ENCODE measurements around the gene PTP4A1. TPM values are rescaled to one million over a fixed set of nuclear protein-coding genes. Genes with fewer than 3 reads are reported as not detected.

PTP4A1 gene
- polyA plus RNA-seq, 2 donors, result 16.0 to 30.9 TPM

GRCh38 chr6:63565727-63566596 lies 6.3 kb upstream of the PTP4A1 start:
- WGBS, 2 donors, result 57 to 61% methylated on average over 4 of the region's 4 CpGs
- H3K4me1 ChIP-seq (ENCODE audit: control insufficient read depth in 2 of 2, insufficient read depth in 2 of 2, low read length in 1 of 2), result no peaks in the 10 kb centered on the region
- H3K27ac ChIP-seq (ENCODE audit: low read depth in 2 of 2, low read length in 1 of 2), result no peak overlapping the region

GRCh38 chr6:63567966-63568365 lies 4.3 kb upstream of the PTP4A1 start:
- H3K27ac ChIP-seq (ENCODE audit: low read depth in 2 of 2, low read length in 1 of 2), result no peak overlapping the region

More at GRCh38 chr6:63565727-63566596, 6.3 kb upstream of the PTP4A1 start:
- H3K9me3 ChIP-seq (ENCODE audit: control insufficient read depth in 2 of 2, insufficient read depth in 1 of 2, low read depth in 1 of 2, low read length in 1 of 2), result no peaks in the 10 kb centered on the region
- H3K36me3 ChIP-seq (ENCODE audit: control insufficient read depth in 2 of 2, insufficient read depth in 2 of 2, low read length in 1 of 2), result no peaks in the 10 kb centered on the region
- no peaks in the 10 kb centered on the region for H3K27me3 ChIP-seq (ENCODE audit: control insufficient read depth in 1 of 2, insufficient read depth in 2 of 2, low read length in 2 of 2)
- H3K4me3 ChIP-seq (ENCODE audit: low read depth in 1 of 2, low read length in 2 of 2), result no peak overlapping the region

GRCh38 chr6:63571361-63572043 lies 778 bp upstream of the PTP4A1 start:
- Histone ChIP-seq H3K9me3 (ENCODE audit: control insufficient read depth in 2 of 2, insufficient read depth in 1 of 2, low read depth in 1 of 2, low read length in 1 of 2) (no peaks in the 10 kb centered on the region), H3K36me3 (ENCODE audit: control insufficient read depth in 2 of 2, insufficient read depth in 2 of 2, low read length in 1 of 2) (no peaks in the 10 kb centered on the region), H3K4me1 (ENCODE audit: control insufficient read depth in 2 of 2, insufficient read depth in 2 of 2, low read length in 1 of 2) (no peaks in the 10 kb centered on the region), H3K27ac (ENCODE audit: low read depth in 2 of 2, low read length in 1 of 2) (peak overlapping the region; percentile 89 to 99), H3K27me3 (ENCODE audit: control insufficient read depth in 1 of 2, insufficient read depth in 2 of 2, low read length in 2 of 2) (no peaks in the 10 kb centered on the region), H3K4me3 (ENCODE audit: low read depth in 1 of 2, low read length in 2 of 2) (peak overlapping the region; percentile 58 to 94)
- WGBS, 2 donors, result 15 to 17% methylated on average over 20 of the region's 20 CpGs

More at GRCh38 chr6:63567966-63568365, 4.3 kb upstream of the PTP4A1 start:
- Histone ChIP-seq H3K9me3 (ENCODE audit: control insufficient read depth in 2 of 2, insufficient read depth in 1 of 2, low read depth in 1 of 2, low read length in 1 of 2) (no peaks in the 10 kb centered on the region), H3K4me1 (ENCODE audit: control insufficient read depth in 2 of 2, insufficient read depth in 2 of 2, low read length in 1 of 2) (no peaks in the 10 kb centered on the region), H3K36me3 (ENCODE audit: control insufficient read depth in 2 of 2, insufficient read depth in 2 of 2, low read length in 1 of 2) (no peaks in the 10 kb centered on the region), H3K4me3 (ENCODE audit: low read depth in 1 of 2, low read length in 2 of 2) (no peak overlapping the region), H3K27me3 (ENCODE audit: control insufficient read depth in 1 of 2, insufficient read depth in 2 of 2, low read length in 2 of 2) (no peaks in the 10 kb centered on the region)
- WGBS, 2 donors, result 61 to 91% methylated on average over 1 of the region's 1 CpG

GRCh38 chr6:63572747-63573075 lies 431 bp downstream of the PTP4A1 start:
- Histone ChIP-seq H3K27ac (ENCODE audit: low read depth in 2 of 2, low read length in 1 of 2) (peak overlapping the region; percentile 99 to 100), H3K4me3 (ENCODE audit: low read depth in 1 of 2, low read length in 2 of 2) (peak overlapping the region; percentile 94 to 99), H3K36me3 (ENCODE audit: control insufficient read depth in 2 of 2, insufficient read depth in 2 of 2, low read length in 1 of 2) (no peaks in the 10 kb centered on the region), H3K27me3 (ENCODE audit: control insufficient read depth in 1 of 2, insufficient read depth in 2 of 2, low read length in 2 of 2) (no peaks in the 10 kb centered on the region), H3K9me3 (ENCODE audit: control insufficient read depth in 2 of 2, insufficient read depth in 1 of 2, low read depth in 1 of 2, low read length in 1 of 2) (no peaks in the 10 kb centered on the region), H3K4me1 (ENCODE audit: control insufficient read depth in 2 of 2, insufficient read depth in 2 of 2, low read length in 1 of 2) (no peaks in the 10 kb centered on the region)
- WGBS, 2 donors, result 0 to 1% methylated on average over 38 to 42 of the region's 42 CpGs

- 0 to 1% methylated on average over 83 to 86 of the region's 86 CpGs for WGBS, 2 donors
These were observed 1.0 kb downstream of the PTP4A1 start for GRCh38 chr6:63573076-63573898.

GRCh38 chr6:63573899-63574553 lies 1.7 kb downstream of the PTP4A1 start:
- Histone ChIP-seq H3K36me3 (ENCODE audit: control insufficient read depth in 2 of 2, insufficient read depth in 2 of 2, low read length in 1 of 2) (no peaks in the 10 kb centered on the region), H3K9me3 (ENCODE audit: control insufficient read depth in 2 of 2, insufficient read depth in 1 of 2, low read depth in 1 of 2, low read length in 1 of 2) (no peaks in the 10 kb centered on the region), H3K27ac (ENCODE audit: low read depth in 2 of 2, low read length in 1 of 2) (peak overlapping the region; percentile 99 to 100), H3K4me1 (ENCODE audit: control insufficient read depth in 2 of 2, insufficient read depth in 2 of 2, low read length in 1 of 2) (no peaks in the 10 kb centered on the region), H3K4me3 (ENCODE audit: low read depth in 1 of 2, low read length in 2 of 2) (peak overlapping the region; percentile 94 to 99), H3K27me3 (ENCODE audit: control insufficient read depth in 1 of 2, insufficient read depth in 2 of 2, low read length in 2 of 2) (no peaks in the 10 kb centered on the region)
- 13 to 16% methylated on average over 10 of the region's 10 CpGs for WGBS, 2 donors

More at GRCh38 chr6:63573076-63573898, 1.0 kb downstream of the PTP4A1 start:
- Histone ChIP-seq H3K36me3 (ENCODE audit: control insufficient read depth in 2 of 2, insufficient read depth in 2 of 2, low read length in 1 of 2) (no peaks in the 10 kb centered on the region), H3K4me1 (ENCODE audit: control insufficient read depth in 2 of 2, insufficient read depth in 2 of 2, low read length in 1 of 2) (no peaks in the 10 kb centered on the region), H3K27me3 (ENCODE audit: control insufficient read depth in 1 of 2, insufficient read depth in 2 of 2, low read length in 2 of 2) (no peaks in the 10 kb centered on the region), H3K27ac (ENCODE audit: low read depth in 2 of 2, low read length in 1 of 2) (peak overlapping the region; percentile 99 to 100), H3K9me3 (ENCODE audit: control insufficient read depth in 2 of 2, insufficient read depth in 1 of 2, low read depth in 1 of 2, low read length in 1 of 2) (no peaks in the 10 kb centered on the region), H3K4me3 (ENCODE audit: low read depth in 1 of 2, low read length in 2 of 2) (peak overlapping the region; percentile 94 to 99)

GRCh38 chr6:63574554-63574900 lies 2.2 kb downstream of the PTP4A1 start:
- Histone ChIP-seq H3K9me3 (ENCODE audit: control insufficient read depth in 2 of 2, insufficient read depth in 1 of 2, low read depth in 1 of 2, low read length in 1 of 2) (no peaks in the 10 kb centered on the region), H3K27ac (ENCODE audit: low read depth in 2 of 2, low read length in 1 of 2) (peak overlapping the region in 1 of 2 donors; percentile 100), H3K4me1 (ENCODE audit: control insufficient read depth in 2 of 2, insufficient read depth in 2 of 2, low read length in 1 of 2) (no peaks in the 10 kb centered on the region), H3K4me3 (ENCODE audit: low read depth in 1 of 2, low read length in 2 of 2) (peak overlapping the region in 1 of 2 donors; percentile 94), H3K36me3 (ENCODE audit: control insufficient read depth in 2 of 2, insufficient read depth in 2 of 2, low read length in 1 of 2) (no peaks in the 10 kb centered on the region), H3K27me3 (ENCODE audit: control insufficient read depth in 1 of 2, insufficient read depth in 2 of 2, low read length in 2 of 2) (no peaks in the 10 kb centered on the region)
- WGBS, 2 donors, result 61 to 73% methylated on average over 2 of the region's 2 CpGs

GRCh38 chr6:63576147-63576772 lies 4.0 kb downstream of the PTP4A1 start:
- Histone ChIP-seq H3K9me3 (ENCODE audit: control insufficient read depth in 2 of 2, insufficient read depth in 1 of 2, low read depth in 1 of 2, low read length in 1 of 2) (no peaks in the 10 kb centered on the region), H3K27me3 (ENCODE audit: control insufficient read depth in 1 of 2, insufficient read depth in 2 of 2, low read length in 2 of 2) (no peaks in the 10 kb centered on the region), H3K4me1 (ENCODE audit: control insufficient read depth in 2 of 2, insufficient read depth in 2 of 2, low read length in 1 of 2) (no peaks in the 10 kb centered on the region), H3K4me3 (ENCODE audit: low read depth in 1 of 2, low read length in 2 of 2) (no peak overlapping the region), H3K27ac (ENCODE audit: low read depth in 2 of 2, low read length in 1 of 2) (no peak overlapping the region), H3K36me3 (ENCODE audit: control insufficient read depth in 2 of 2, insufficient read depth in 2 of 2, low read length in 1 of 2) (no peaks in the 10 kb centered on the region)
- WGBS, 2 donors, result 78 to 87% methylated on average over 3 of the region's 3 CpGs
